IMR-90 (cell line): ENCODE results near the gene NCAM1. TPM values are rescaled to one million over a fixed set of nuclear protein-coding genes. Genes with fewer than 3 reads are reported as not detected.

ENCODE experiments used
- ATAC-seq: fragments of 200-7000 bp; cut with Tn5 transposase; 2 replicates; pipeline ENCODE4 v1.9.1; 2020; ENCODE audit warnings: low read depth, mild to moderate bottlenecking, moderate library complexity
- BruUV-seq: library from RNA; stranded (reverse); fragments of 400-500 nt; replicated peaks from 2 replicates; lab custom pipeline; 2021; lab: Mats Ljungman, UMichigan
- CTCF ChIA-PET: fragments of 300-600 bp; formaldehyde crosslinking; extraction: SDS; loops from one replicate; lab custom pipeline; 2021; ENCODE audit warnings: antibody characterized with exemption; lab: Yijun Ruan, JAX
- POLR2A ChIA-PET: fragments of 300-600 bp; sonication (Branson Sonifier 250); formaldehyde crosslinking; loops from one replicate; lab custom pipeline; 2022; ENCODE audit warnings: antibody characterized with exemption; ENCODE audit not compliant: unreplicated experiment; lab: Charles Lee
- DNase-seq: peaks from one replicate; pipeline ENCODE4 v3.0.0; 2013
- H2AFZ ChIP-seq: replicated peaks from 2 replicates; pipeline ENCODE3; 2013; ENCODE audit warnings: low read length, mild to moderate bottlenecking; ENCODE audit not compliant: poor library complexity
- H2AK5ac ChIP-seq: 2 replicates; pipeline ENCODE4 v1.6.1; 2013; ENCODE audit warnings: low read depth, low read length, inconsistent platforms
- H2AK9ac ChIP-seq: replicated peaks from 2 replicates; pipeline ENCODE3; 2013; ENCODE audit warnings: mild to moderate bottlenecking, low read depth, low read length, moderate library complexity; ENCODE audit not compliant: poor library complexity
- H2BK120ac ChIP-seq: 2 replicates; pipeline ENCODE4 v1.6.1; 2013; ENCODE audit warnings: low read depth, low read length, inconsistent platforms
- H2BK15ac ChIP-seq: 3 replicates; pipeline ENCODE4 v1.6.1; 2013; ENCODE audit warnings: low read depth, low read length, inconsistent platforms
- H2BK20ac ChIP-seq: 2 replicates; pipeline ENCODE4 v1.6.1; 2013; ENCODE audit warnings: low read depth, mild to moderate bottlenecking, inconsistent platforms, low read length, moderate library complexity
- H2BK5ac ChIP-seq: 2 replicates; pipeline ENCODE4 v1.6.1; 2013; ENCODE audit warnings: mild to moderate bottlenecking, low read depth, low read length, inconsistent platforms; ENCODE audit not compliant: poor library complexity, severe bottlenecking
- H3K14ac ChIP-seq: replicated peaks from 2 replicates; pipeline ENCODE4 v1.6.1; 2013; ENCODE audit warnings: low read depth, low read length, inconsistent platforms
- H3K18ac ChIP-seq: 2 replicates; pipeline ENCODE4 v1.6.1; 2013; ENCODE audit warnings: low read depth, low read length, control low read depth
- H3K23ac ChIP-seq: 2 replicates; pipeline ENCODE4 v1.6.1; 2013; ENCODE audit warnings: low read depth, low read length, inconsistent platforms
- H3K27ac ChIP-seq: 2 replicates; pipeline ENCODE4 v1.5.1; 2013; ENCODE audit warnings: mild to moderate bottlenecking, control low read depth, low read length; ENCODE audit not compliant: insufficient read depth
- H3K27me3 ChIP-seq: 2 replicates; pipeline ENCODE4 v1.6.1; 2013; ENCODE audit warnings: low read length; ENCODE audit not compliant: control insufficient read depth, insufficient read depth
- H3K36me3 ChIP-seq: 2 replicates; pipeline ENCODE4 v1.6.1; 2013; ENCODE audit warnings: low read length, mixed read lengths; ENCODE audit not compliant: control insufficient read depth, insufficient read depth
- H3K4ac ChIP-seq: 2 replicates; pipeline ENCODE4 v1.6.1; 2013; ENCODE audit warnings: low read depth, low read length, inconsistent platforms
- H3K4me1 ChIP-seq: 2 replicates; pipeline ENCODE4 v1.6.1; 2013; ENCODE audit warnings: low read length, mixed read lengths; ENCODE audit not compliant: control insufficient read depth, insufficient read depth
- H3K4me2 ChIP-seq: 2 replicates; pipeline ENCODE4 v1.6.1; 2013; ENCODE audit warnings: low read depth, mild to moderate bottlenecking, control low read depth, low read length, moderate library complexity
- H3K4me3 ChIP-seq: 2 replicates; pipeline ENCODE4 v1.5.1; 2013; ENCODE audit warnings: low read depth, mild to moderate bottlenecking, control low read depth, low read length, moderate library complexity; ENCODE audit not compliant: insufficient read depth
- H3K56ac ChIP-seq: 2 replicates; pipeline ENCODE4 v1.6.1; 2013; ENCODE audit warnings: low read length, inconsistent platforms; ENCODE audit not compliant: insufficient read depth; ENCODE audit errors: extremely low read depth
- H3K79me1 ChIP-seq, 2 experiments: 2 replicates each; pipeline ENCODE4 v1.6.1; 2013; ENCODE audit warnings: low read length in 2 of 2, inconsistent platforms in 1 of 2, low read depth in 1 of 2
- H3K9ac ChIP-seq: 2 replicates; pipeline ENCODE4 v1.6.1; 2013; ENCODE audit warnings: low read depth, low read length, control low read depth
- H3K9me1 ChIP-seq: 2 replicates; pipeline ENCODE4 v1.6.1; 2013; ENCODE audit warnings: low read length, inconsistent platforms; ENCODE audit not compliant: insufficient read depth
- H3K9me3 ChIP-seq: 2 replicates; pipeline ENCODE4 v1.6.1; 2013; ENCODE audit warnings: low read length; ENCODE audit not compliant: control insufficient read depth, insufficient read depth
- H4K20me1 ChIP-seq: 2 replicates; pipeline ENCODE4 v1.6.1; 2013; ENCODE audit warnings: low read length, inconsistent platforms; ENCODE audit not compliant: insufficient read depth
- H4K5ac ChIP-seq: 2 replicates; pipeline ENCODE4 v1.6.1; 2013; ENCODE audit warnings: mild to moderate bottlenecking, low read depth, low read length, control low read depth
- H4K8ac ChIP-seq, 2 experiments: 2 replicates each; pipeline ENCODE4 v1.6.1; 2013; ENCODE audit warnings: low read depth in 2 of 2, low read length in 2 of 2, control low read depth in 1 of 2, inconsistent platforms in 1 of 2
- H4K91ac ChIP-seq: 2 replicates; pipeline ENCODE4 v1.6.1; 2013; ENCODE audit warnings: low read depth, low read length, inconsistent platforms; ENCODE audit not compliant: insufficient read depth
- BHLHE40 ChIP-seq: fragments of 150-350 bp; IDR thresholded peaks from 2 replicates; pipeline ENCODE4 v1.6.1; 2016; ENCODE audit warnings: mild to moderate bottlenecking, low read depth, low read length
- MAFK ChIP-seq: IDR thresholded peaks from 2 replicates; pipeline ENCODE4 v1.6.1; 2012; ENCODE audit warnings: low read depth, low read length, improper control_type of control experiment
- SMC3 ChIP-seq: fragments of 150-350 bp; IDR thresholded peaks from 2 replicates; pipeline ENCODE4 v1.6.1; 2016; ENCODE audit warnings: low read depth, mild to moderate bottlenecking, antibody characterized with exemption, low read length, moderate library complexity
- WGBS, 2 experiments: methylation state at CpG; one replicate each; pipeline versions ENCODE4 v1.1.5 to v1.1.7; 2013; ENCODE audit warnings: missing lambda C conversion rate in 2 of 2; ENCODE audit not compliant: insufficient read length in 1 of 2; ENCODE audit errors: extremely low coverage in 2 of 2; 5-methylcytosine and 5-hydroxymethylcytosine counted together
- dilution Hi-C: fragments of 300-500 bp; cut with HindIII; formaldehyde crosslinking; loops from one replicate; pipeline ENCODE4 v1.14.3; 2018; ENCODE audit warnings: low sequenced_read_pairs; ENCODE audit not compliant: unreplicated experiment
- in situ Hi-C: fragments of 300-500 bp; cut with MboI; formaldehyde crosslinking; loops from 3 replicates; pipeline ENCODE4 v1.14.3; 2019; ENCODE audit warnings: low sequenced_read_pairs, inconsistent platforms, mixed read lengths
- intact Hi-C: fragments of 100-400 bp; cut with micrococcal nuclease; formaldehyde crosslinking; loops from 2 replicates; pipeline ENCODE4 v1.10.0; 2022
- polyA plus RNA-seq, 3 experiments: library from polyadenylated mRNA; depleted of rRNA; stranded (reverse); fragments of >200 nt; gene quantifications; 2 replicates each; pipeline ENCODE4 v1.2.3, GENCODE V29; 2012; ENCODE audit warnings: low replicate concordance in 1 of 3
- total RNA-seq: library from RNA; depleted of rRNA; stranded (reverse); fragments of >200 nt; gene quantifications from 2 replicates; pipeline ENCODE4 v1.2.3, GENCODE V29; 2012

The NCAM1 gene
- total and polyA plus RNA-seq, 2 of the 4 experiments (the other 2 are of a cell fraction) = 0.09 to 0.18 TPM

GRCh38 chr11:113276466-113276865 is 315.2 kb downstream of the NCAM1 start:
- H3K4me2 ChIP-seq = no peak overlapping the region
- intact Hi-C loops (no loop called here), in situ Hi-C loops (loop anchor here (25.0 kb wide), 1 partner anchor 1164 kb away; no protein-coding TSS in a partner anchor), dilution Hi-C loops (no loop called here)
- TF ChIP-seq MAFK (no peak), SMC3 (no peak), BHLHE40 (no peak)
- H3K9me3 ChIP-seq = no peaks in the 10 kb centered on the region
- no peak overlapping the region for H3K23ac ChIP-seq
- H4K20me1 ChIP-seq = no peaks in the 10 kb centered on the region
- BruUV-seq = no TSS peak
- no peak overlapping the region for H3K9ac ChIP-seq
- no peak overlapping the region for H2BK15ac ChIP-seq
- H3K36me3 ChIP-seq = no peaks in the 10 kb centered on the region
- no peak overlapping the region for H3K18ac ChIP-seq
- WGBS, 2 experiments = no CpG with 5 or more reads among the region's 2 CpGs
- no peaks in the 10 kb centered on the region; the same call in 1 of the 2 replicates for H3K27me3 ChIP-seq
- H3K56ac ChIP-seq = no peak overlapping the region
- no peaks in the 10 kb centered on the region; the same call in 1 of the 2 replicates for H3K9me1 ChIP-seq
- H2AK9ac ChIP-seq = no peak overlapping the region
- no peak overlapping the region for H4K91ac ChIP-seq
- H2AFZ ChIP-seq = no peak overlapping the region
- ChIA-PET POLR2A (no interaction called here), CTCF (interaction anchor here (1.7 kb wide), 1 partner anchor 13 kb away, joined by 7 read pairs; no protein-coding TSS in a partner anchor)
- no peak overlapping the region for H2BK5ac ChIP-seq
- H4K8ac ChIP-seq = no peak overlapping the region
- H4K5ac ChIP-seq = no peak overlapping the region
- H3K4me1 ChIP-seq = no peaks in the 10 kb centered on the region
- H3K79me1 ChIP-seq = no peaks in the 10 kb centered on the region
- H2AK5ac ChIP-seq = no peak overlapping the region
- no peak overlapping the region for H3K27ac ChIP-seq
- no peak overlapping the region for H2BK120ac ChIP-seq
- no peak overlapping the region for H3K4ac ChIP-seq
- ATAC-seq (no peak), DNase-seq (no peak)
- no peak overlapping the region for H2BK20ac ChIP-seq
- H3K14ac ChIP-seq = no peak overlapping the region
- no peak overlapping the region for H3K4me3 ChIP-seq
